ENCODE measurements around the gene SNRNP200.

Gene SNRNP200

GRCh38 chr2:96248624-96249023, 56.7 kb downstream of the SNRNP200 start:
- DNase-seq: no peak

DNA sequence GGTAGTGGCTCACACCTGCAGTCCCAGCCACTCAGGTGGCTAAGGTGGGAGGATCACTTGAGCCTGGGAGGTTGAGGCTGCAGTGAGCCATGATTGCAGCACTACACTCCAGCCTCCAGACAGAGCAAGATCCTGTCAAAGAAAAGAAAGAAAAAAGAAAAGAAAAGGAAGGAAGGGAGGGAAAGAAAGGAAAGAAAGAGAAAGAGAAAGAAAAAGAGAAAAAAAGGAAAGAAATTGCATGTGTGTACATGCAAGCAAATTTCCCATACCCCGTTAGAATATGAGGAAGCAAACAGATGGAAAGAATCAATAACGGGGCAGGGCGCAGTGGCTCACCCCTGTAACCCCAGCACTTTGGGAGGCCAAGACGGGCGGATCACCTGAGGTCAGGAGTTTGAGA, 57.5 kb downstream of the SNRNP200 start:
- no peak for DNase-seq

GRCh38 chr2:96247009-96247408, 58.3 kb downstream of the SNRNP200 start:
- DNase-seq: peak; percentile 13

- DNase-seq: peak; percentile 36
Measured at GRCh38 chr2:96245609-96246390, 59.5 kb downstream of the SNRNP200 start.

- DNase-seq: no peak
Measured at GRCh38 chr2:96243843-96244242, 61.5 kb downstream of the SNRNP200 start.

GRCh38 chr2:96241900-96242611, 63.3 kb downstream of the SNRNP200 start:
- peak; percentile 77 for DNase-seq

- no peak for DNase-seq
Measured at GRCh38 chr2:96241227-96241626, 64.1 kb downstream of the SNRNP200 start.

GRCh38 chr2:96240341-96241038, 64.9 kb downstream of the SNRNP200 start:
- DNase-seq: no peak

DNA sequence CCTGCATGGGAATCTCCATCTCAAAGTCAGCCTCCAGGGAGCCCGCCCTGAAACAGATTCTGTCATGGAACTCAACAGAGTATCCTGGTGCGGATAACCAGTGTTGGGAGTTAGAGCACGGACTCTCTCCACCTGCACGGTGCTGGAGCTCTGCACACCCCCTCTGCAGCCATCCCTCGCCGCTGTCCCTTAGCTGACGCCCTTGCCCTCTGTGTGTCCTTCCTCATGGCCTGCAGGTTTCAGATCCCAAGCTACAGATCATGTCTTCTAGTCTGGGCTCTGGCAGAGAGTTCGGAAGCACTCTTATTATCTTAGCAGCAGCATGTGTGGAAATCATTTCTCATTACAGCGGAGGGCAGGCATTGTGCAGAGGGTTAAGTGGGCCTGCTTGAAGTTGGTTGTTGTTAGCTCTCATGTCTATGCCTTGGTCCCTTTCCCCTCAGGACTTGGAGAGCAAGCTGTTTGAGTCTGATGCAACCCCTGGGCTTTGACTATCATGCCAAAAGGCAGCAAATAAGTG, 65.5 kb downstream of the SNRNP200 start:
- no peak for DNase-seq

DNA sequence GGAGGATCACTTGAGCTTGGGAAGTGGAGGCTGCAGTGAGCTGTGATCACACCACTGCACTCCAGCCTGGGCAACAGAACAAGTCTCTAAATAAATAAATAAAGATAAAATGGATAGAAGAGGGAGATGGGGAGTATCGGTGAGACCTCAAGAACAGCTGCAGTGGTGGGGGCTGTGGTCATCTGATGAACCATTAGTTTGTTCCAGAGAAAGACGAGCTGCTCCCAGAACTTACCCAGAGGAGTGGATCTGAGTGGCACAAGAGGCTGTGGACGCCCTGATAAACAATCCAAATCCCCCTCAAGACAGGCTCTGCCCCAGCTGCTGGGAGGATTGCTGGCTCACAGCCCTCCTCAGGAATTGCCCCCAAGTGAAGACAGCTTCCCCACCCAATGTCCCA, 66.3 kb downstream of the SNRNP200 start:
- no peak for DNase-seq

DNA sequence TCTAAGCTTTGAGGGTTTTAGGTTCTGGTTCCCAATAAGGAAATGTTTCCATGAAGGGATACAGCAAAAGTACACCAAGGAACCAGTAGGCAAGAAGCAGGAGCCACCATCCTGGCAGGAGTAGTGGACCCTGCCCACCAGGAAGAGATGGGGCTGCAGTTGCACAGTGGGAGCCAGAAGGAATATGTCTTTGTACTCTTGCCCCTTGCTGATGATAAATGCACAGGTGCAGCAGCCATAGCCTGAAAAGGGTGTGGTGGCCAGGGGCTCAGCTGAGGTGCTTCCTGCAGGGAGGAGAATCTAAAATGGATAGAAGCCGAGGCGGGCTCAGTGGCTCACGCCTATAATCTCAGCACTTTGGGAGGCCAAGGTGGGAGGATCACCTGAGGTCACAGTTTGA, 67.1 kb downstream of the SNRNP200 start:
- no peak for DNase-seq

DNA sequence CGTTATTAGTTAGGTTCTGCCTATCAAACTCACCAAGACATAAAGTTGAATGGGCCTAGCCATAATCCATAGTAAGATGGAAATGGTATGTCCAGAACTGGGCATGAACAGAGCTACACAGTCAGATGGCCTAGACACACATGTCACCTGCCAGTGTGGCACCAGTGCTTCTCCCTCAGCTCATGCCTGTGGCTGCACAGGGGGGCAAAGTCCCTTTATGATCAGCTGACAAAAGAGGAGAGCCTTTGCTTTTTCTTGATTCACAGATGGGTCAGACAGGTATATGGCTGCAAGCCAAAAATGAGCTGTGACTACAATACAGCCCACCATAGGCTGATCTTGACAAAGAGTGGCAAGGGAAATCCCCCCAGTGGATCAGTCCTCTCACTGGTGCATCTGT, 68.5 kb downstream of the SNRNP200 start:
- no peak for DNase-seq

GRCh38 chr2:96233880-96234316, 71.4 kb downstream of the SNRNP200 start:
- no peak for DNase-seq

- no peak for DNase-seq
Measured at GRCh38 chr2:96233436-96233835, 71.9 kb downstream of the SNRNP200 start.

DNA sequence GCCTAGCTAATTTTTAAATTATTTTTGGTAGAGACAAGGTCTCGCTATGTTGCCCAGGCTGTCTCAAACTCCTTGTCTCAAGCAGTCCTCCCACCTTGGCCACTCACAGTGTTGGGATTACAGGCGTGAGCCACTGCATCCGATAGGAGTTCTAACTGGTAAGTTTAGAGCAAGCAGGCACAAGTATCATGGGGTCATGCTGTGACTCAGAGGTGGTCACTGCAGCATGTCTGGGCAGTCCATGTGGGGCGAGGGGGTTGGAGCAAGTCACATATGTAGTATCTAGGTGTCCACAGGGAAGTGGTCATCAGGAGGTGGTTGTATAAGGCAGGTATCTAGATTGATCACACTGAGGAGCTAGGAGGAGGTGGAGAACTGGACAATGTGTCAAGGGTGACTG, 74.0 kb downstream of the SNRNP200 start:
- no peak for DNase-seq

GRCh38 chr2:96225016-96225533, 80.3 kb downstream of the SNRNP200 start:
- DNase-seq: peak; percentile 51

Measured in hematopoietic multipotent progenitor cell treated with erythropoietin and hydrocortisone succinate and interleukin-3 and kit ligand, for 6 days (in vitro differentiated cells).